ENCODE data around the gene DDB1. TPM values are rescaled to one million over a fixed set of nuclear protein-coding genes. Genes with fewer than 3 reads are reported as not detected.

DDB1 gene
- total and polyA plus RNA-seq, 2 of the 13 experiments (the other 11 are each of a cell fraction or from before 2014, with no cell fraction given) = 217 to 266 TPM

- no peak for TF ChIP-seq ZNF800 (CRISPR knock-in tag; IDR thresholded peaks at IDR 0.05)
- peak; percentile 8; the same call in 1 of the 2 replicates for TF ChIP-seq YEATS4 (CRISPR knock-in tag; IDR thresholded peaks at IDR 0.05; ENCODE audit: borderline replicate concordance)
- TF ChIP-seq MLLT10 (CRISPR knock-in tag; IDR thresholded peaks at IDR 0.05) = no peak
- no peak for TF ChIP-seq RFX1 (IDR thresholded peaks at IDR 0.05)
- TF ChIP-seq AKNA (CRISPR knock-in tag; IDR thresholded peaks at IDR 0.05; ENCODE audit: borderline replicate concordance) = no peak
- TF ChIP-seq NFYC (CRISPR knock-in tag; IDR thresholded peaks at IDR 0.05) = no peak
- 0 out of 2 replicates have a peak, but pooled peaks have one; percentile 13 for TF ChIP-seq ZNF749 (CRISPR knock-in tag; IDR thresholded peaks at IDR 0.05; ENCODE audit: borderline replicate concordance)
- no peak for TF ChIP-seq THAP8 (CRISPR knock-in tag; IDR thresholded peaks at IDR 0.05; ENCODE audit: borderline replicate concordance)
- peak; percentile 57; the same call in 1 of the 2 replicates for TF ChIP-seq ZNF317 (CRISPR knock-in tag; IDR thresholded peaks at IDR 0.05)
- TF ChIP-seq ATAD3A (CRISPR knock-in tag; IDR thresholded peaks at IDR 0.05) = no peak
- no peak for TF ChIP-seq ELF4 (CRISPR knock-in tag; IDR thresholded peaks at IDR 0.05; ENCODE audit: borderline replicate concordance)
- no peak; the same call in 1 of the 2 replicates for TF ChIP-seq SALL2 (CRISPR knock-in tag; IDR thresholded peaks at IDR 0.05)
- TF ChIP-seq THAP9 (CRISPR knock-in tag; IDR thresholded peaks at IDR 0.05; ENCODE audit: borderline replicate concordance) = peak; percentile 38; the same call in 1 of the 2 replicates
- TF ChIP-seq PITX1 (CRISPR knock-in tag; IDR thresholded peaks at IDR 0.05) = 0 out of 2 replicates have a peak, but pooled peaks have one; percentile 15
Measured at GRCh38 chr11:61293867-61294716, 38.8 kb downstream of the DDB1 start (continued).
